ENCODE measurements around the gene C16orf95.
A peak's percentile ranks its signal among the peaks of the same experiment; 100 is the strongest.
"Not testable (repeated sequence)": the region's sequence is repeated elsewhere in the genome, so short reads cannot be mapped to it uniquely, and the experiment has no call there.

The C16orf95 gene

GRCh38 chr16:87271256-87271655, 45.9 kb downstream of the C16orf95 start:
- DNase-seq: no peak

DNA sequence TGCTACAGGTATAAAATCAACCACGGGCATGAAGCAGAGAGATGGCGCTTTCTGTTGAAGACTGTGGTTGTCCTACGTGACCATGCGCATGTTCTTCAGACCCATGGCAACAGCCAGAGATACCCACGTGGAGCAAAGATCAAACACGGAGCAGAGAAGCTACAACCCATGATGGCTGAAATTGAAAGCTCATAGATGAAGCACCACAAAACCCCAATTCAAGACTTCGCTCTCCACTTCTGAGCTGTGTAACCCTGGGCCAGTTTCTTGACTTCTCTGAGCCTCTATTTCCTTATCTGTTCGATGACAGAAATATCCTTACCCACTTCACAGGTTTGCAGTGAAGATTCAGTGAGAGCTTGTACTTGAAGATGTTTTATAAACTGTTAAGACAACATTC, 49.6 kb downstream of the C16orf95 start:
- no peaks in the 10 kb centered on the region for H3K9me3 Mint-ChIP-seq
- H3K27ac Mint-ChIP-seq: no peak overlapping the region
- ATAC-seq: peak; percentile 28
- H3K27me3 Mint-ChIP-seq: no peaks in the 10 kb centered on the region
- no peaks in the 10 kb centered on the region for H3K4me1 Mint-ChIP-seq
- no peak for DNase-seq
- H3K4me3 Mint-ChIP-seq: no peak overlapping the region

More at GRCh38 chr16:87271256-87271655, 45.9 kb downstream of the C16orf95 start:
- Mint-ChIP-seq H3K4me3 (no peak overlapping the region), H3K27me3 (peaks cover 1% of the 10 kb centered on the region), H3K9me3 (no peaks in the 10 kb centered on the region), H3K4me1 (peaks cover 9% of the 10 kb centered on the region), H3K27ac (no peak overlapping the region)
- ATAC-seq: no peak

DNA sequence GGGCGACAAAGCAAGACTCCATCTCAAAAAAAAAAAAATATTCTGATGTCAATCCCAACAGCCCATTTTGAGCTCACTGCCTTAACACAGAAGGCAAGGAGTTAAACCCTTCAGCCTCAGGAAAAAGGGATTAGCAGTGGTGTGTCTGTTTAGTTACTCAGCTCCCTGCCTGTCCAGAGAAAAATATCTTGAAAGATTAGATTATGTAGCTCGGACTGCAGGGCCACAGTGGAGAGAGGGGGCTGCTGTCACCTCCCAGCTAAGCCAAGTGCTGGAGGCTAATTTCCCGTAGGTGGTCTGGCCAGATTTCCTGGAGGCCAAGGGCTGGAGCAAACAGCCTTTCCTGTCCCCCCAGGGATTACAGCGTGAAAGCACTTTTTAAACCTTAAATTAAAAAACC, 50.3 kb downstream of the C16orf95 start:
- H3K27ac Mint-ChIP-seq: no peak overlapping the region
- no peak overlapping the region for H3K4me3 Mint-ChIP-seq
- no peaks in the 10 kb centered on the region for H3K27me3 Mint-ChIP-seq
- ATAC-seq (no peak), DNase-seq (no peak)
- no peaks in the 10 kb centered on the region for H3K4me1 Mint-ChIP-seq
- H3K9me3 Mint-ChIP-seq: peaks cover under 1 to 2% of the 10 kb centered on the region in 2 donors

GRCh38 chr16:87265261-87265660, 51.9 kb downstream of the C16orf95 start:
- H3K4me3 Mint-ChIP-seq: no peak overlapping the region
- peaks cover 13 to 18% of the 10 kb centered on the region in 2 donors for H3K9me3 Mint-ChIP-seq
- no peak overlapping the region for H3K27ac Mint-ChIP-seq
- no peaks in the 10 kb centered on the region for H3K27me3 Mint-ChIP-seq
- DNase-seq (no peak), ATAC-seq (no peak)
- H3K4me1 Mint-ChIP-seq: no peaks in the 10 kb centered on the region

GRCh38 chr16:87264634-87265033, 52.6 kb downstream of the C16orf95 start:
- Mint-ChIP-seq H3K4me1 (no peaks in the 10 kb centered on the region), H3K27ac (no peak overlapping the region), H3K4me3 (no peak overlapping the region), H3K9me3 (peaks cover 13 to 19% of the 10 kb centered on the region in 2 donors), H3K27me3 (no peaks in the 10 kb centered on the region)
- DNase-seq (no peak), ATAC-seq (no peak)

GRCh38 chr16:87263418-87264052, 53.7 kb downstream of the C16orf95 start:
- ATAC-seq (no peak), DNase-seq (no peak)
- peaks cover 13 to 19% of the 10 kb centered on the region in 2 donors for H3K9me3 Mint-ChIP-seq
- H3K27ac Mint-ChIP-seq: no peak overlapping the region
- no peaks in the 10 kb centered on the region for H3K4me1 Mint-ChIP-seq
- H3K27me3 Mint-ChIP-seq: no peaks in the 10 kb centered on the region
- no peak overlapping the region for H3K4me3 Mint-ChIP-seq

GRCh38 chr16:87259431-87259830, 57.8 kb downstream of the C16orf95 start:
- H3K4me1 Mint-ChIP-seq: no peaks in the 10 kb centered on the region
- ATAC-seq (no peak), DNase-seq (no peak)
- H3K9me3 Mint-ChIP-seq: peaks cover 13 to 19% of the 10 kb centered on the region in 2 donors
- H3K27me3 Mint-ChIP-seq: no peaks in the 10 kb centered on the region
- no peak overlapping the region for H3K27ac Mint-ChIP-seq
- no peak overlapping the region for H3K4me3 Mint-ChIP-seq

DNA sequence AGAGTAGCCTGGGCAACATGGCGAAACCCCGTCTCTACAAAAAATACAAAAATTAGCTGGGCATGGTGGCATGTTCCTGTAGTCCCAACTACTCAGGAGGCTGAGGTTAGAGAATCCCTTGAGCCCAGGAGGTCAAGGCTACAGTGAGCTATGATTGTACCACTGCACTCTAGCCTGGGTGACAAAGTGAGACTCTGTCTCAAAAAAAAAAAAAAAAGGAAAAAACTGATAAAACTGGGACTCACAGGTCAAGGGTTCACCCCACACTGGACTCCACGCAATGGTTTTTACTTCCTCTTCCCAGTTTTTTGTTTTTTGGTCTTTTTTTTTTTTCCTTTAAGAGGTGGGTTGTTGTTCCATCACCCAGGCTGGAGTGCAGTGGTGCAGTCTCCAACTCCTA, 58.5 kb downstream of the C16orf95 start:
- H3K27ac Mint-ChIP-seq, H3K4me1 Mint-ChIP-seq, H3K4me3 Mint-ChIP-seq, ATAC-seq, H3K27me3 Mint-ChIP-seq, DNase-seq: not testable (repeated sequence)
- peaks cover 13 to 19% of the 10 kb centered on the region in 2 donors for H3K9me3 Mint-ChIP-seq

GRCh38 chr16:87255866-87256265, 61.3 kb downstream of the C16orf95 start:
- DNase-seq: no peak
- H3K4me1 Mint-ChIP-seq: no peaks in the 10 kb centered on the region
- H3K27ac Mint-ChIP-seq: no peak overlapping the region
- H3K27me3 Mint-ChIP-seq: no peaks in the 10 kb centered on the region
- ATAC-seq: no peak
- H3K4me3 Mint-ChIP-seq: no peak overlapping the region
- H3K9me3 Mint-ChIP-seq: peaks cover 7 to 8% of the 10 kb centered on the region in 2 donors

DNA sequence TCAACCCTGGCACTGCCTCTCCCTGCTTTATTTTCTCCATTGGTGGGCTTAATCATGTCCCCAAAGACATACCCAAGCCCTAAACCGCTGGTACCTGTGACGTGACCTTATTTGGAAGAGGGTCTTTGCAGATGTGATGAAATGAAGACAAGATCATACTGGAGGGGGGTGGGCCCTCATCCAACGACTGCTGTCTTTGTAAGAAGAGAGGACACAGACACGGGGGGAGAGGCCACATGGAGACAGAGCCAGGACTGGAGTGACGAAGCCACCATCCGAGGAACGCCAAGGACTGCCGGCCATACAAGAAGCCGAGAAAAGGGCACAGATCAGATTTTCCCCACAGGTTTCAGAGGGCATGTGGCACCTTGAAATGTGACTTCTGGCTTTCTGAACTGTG, 62.5 kb downstream of the C16orf95 start:
- no peak overlapping the region for H3K27ac Mint-ChIP-seq
- H3K27me3 Mint-ChIP-seq: no peaks in the 10 kb centered on the region
- H3K4me3 Mint-ChIP-seq: no peak overlapping the region
- H3K4me1 Mint-ChIP-seq: no peaks in the 10 kb centered on the region
- no peak for ATAC-seq
- no peaks in the 10 kb centered on the region for H3K9me3 Mint-ChIP-seq
- no peak for DNase-seq

GRCh38 chr16:87254296-87254695, 62.9 kb downstream of the C16orf95 start:
- H3K4me1 Mint-ChIP-seq: peaks cover 1% of the 10 kb centered on the region
- H3K4me3 Mint-ChIP-seq: no peak overlapping the region
- DNase-seq (no peak), ATAC-seq (no peak)
- no peak overlapping the region for H3K27ac Mint-ChIP-seq
- no peaks in the 10 kb centered on the region for H3K27me3 Mint-ChIP-seq
- no peaks in the 10 kb centered on the region for H3K9me3 Mint-ChIP-seq

GRCh38 chr16:87253536-87253935, 63.7 kb downstream of the C16orf95 start:
- H3K9me3 Mint-ChIP-seq: no peaks in the 10 kb centered on the region
- DNase-seq (no peak), ATAC-seq (no peak)
- H3K4me3 Mint-ChIP-seq: no peak overlapping the region
- H3K4me1 Mint-ChIP-seq: peaks cover 9% of the 10 kb centered on the region
- no peaks in the 10 kb centered on the region for H3K27me3 Mint-ChIP-seq
- no peak overlapping the region for H3K27ac Mint-ChIP-seq

Data from stimulated activated naive CD8-positive, alpha-beta T cell treated with anti-CD3 and anti-CD28 coated beads, Interleukin-15, amount 100 ng/mL, for 72 hours (primary cell).